Measurements from ENCODE around the gene CIITA.
"Not testable (repeated sequence)": the region's sequence is repeated elsewhere in the genome, so short reads cannot be mapped to it uniquely, and the experiment has no call there.

Gene CIITA

GRCh38 chr16:10964891-10965326 is 87.9 kb downstream of the CIITA start:
- H3K4me1 Mint-ChIP-seq: peaks cover 24% of the 10 kb centered on the region

GRCh38 chr16:10965440-10966061 is 88.5 kb downstream of the CIITA start:
- peaks cover 11% of the 10 kb centered on the region for H3K36me3 Mint-ChIP-seq
- no peak overlapping the region for H3K4me3 Mint-ChIP-seq
- H3K27ac Mint-ChIP-seq: peak overlapping the region; percentile 87
- peaks cover 24% of the 10 kb centered on the region for H3K4me1 Mint-ChIP-seq
- no peaks in the 10 kb centered on the region for H3K9me3 Mint-ChIP-seq
- H3K27me3 Mint-ChIP-seq: no peaks in the 10 kb centered on the region

More at GRCh38 chr16:10964891-10965326, 87.9 kb downstream of the CIITA start:
- Mint-ChIP-seq H3K27me3 (no peaks in the 10 kb centered on the region), H3K9me3 (no peaks in the 10 kb centered on the region), H3K27ac (no peak overlapping the region), H3K36me3 (peaks cover 11% of the 10 kb centered on the region), H3K4me3 (no peak overlapping the region)

GRCh38 chr16:10966129-10966528 is 89.1 kb downstream of the CIITA start:
- H3K27me3 Mint-ChIP-seq: no peaks in the 10 kb centered on the region
- no peaks in the 10 kb centered on the region for H3K9me3 Mint-ChIP-seq
- peak overlapping the region; percentile 3 for H3K4me3 Mint-ChIP-seq
- H3K4me1 Mint-ChIP-seq: peaks cover 24% of the 10 kb centered on the region
- H3K36me3 Mint-ChIP-seq: peaks cover 11% of the 10 kb centered on the region
- peak overlapping the region; percentile 87 for H3K27ac Mint-ChIP-seq

GRCh38 chr16:10966559-10966958 is 89.6 kb downstream of the CIITA start:
- H3K27me3 Mint-ChIP-seq, H3K9me3 Mint-ChIP-seq: not testable (repeated sequence)
- Mint-ChIP-seq H3K36me3 (peaks cover 14% of the 10 kb centered on the region), H3K27ac (peak overlapping the region; percentile 87), H3K4me3 (peak overlapping the region; percentile 3), H3K4me1 (peaks cover 24% of the 10 kb centered on the region)

- Mint-ChIP-seq H3K36me3 (peaks cover 13% of the 10 kb centered on the region), H3K4me1 (peaks cover 34% of the 10 kb centered on the region), H3K27me3 (no peaks in the 10 kb centered on the region), H3K27ac (no peak overlapping the region), H3K9me3 (no peaks in the 10 kb centered on the region), H3K4me3 (no peak overlapping the region)
These were observed 91.0 kb downstream of the CIITA start for GRCh38 chr16:10967986-10968385.

- H3K36me3 Mint-ChIP-seq: peaks cover 16% of the 10 kb centered on the region
- peak overlapping the region; percentile 46 for H3K27ac Mint-ChIP-seq
- H3K4me1 Mint-ChIP-seq: peaks cover 38% of the 10 kb centered on the region
- H3K4me3 Mint-ChIP-seq: no peak overlapping the region
- H3K9me3 Mint-ChIP-seq: no peaks in the 10 kb centered on the region
- no peaks in the 10 kb centered on the region for H3K27me3 Mint-ChIP-seq
These were observed 91.5 kb downstream of the CIITA start for GRCh38 chr16:10968498-10968897.

- Mint-ChIP-seq H3K9me3 (no peaks in the 10 kb centered on the region), H3K27ac (no peak overlapping the region), H3K27me3 (no peaks in the 10 kb centered on the region), H3K4me3 (no peak overlapping the region), H3K4me1 (peaks cover 29% of the 10 kb centered on the region), H3K36me3 (peaks cover 16% of the 10 kb centered on the region)
These were observed 92.6 kb downstream of the CIITA start for GRCh38 chr16:10969615-10970014.

GRCh38 chr16:10970065-10970464 is 93.1 kb downstream of the CIITA start:
- Mint-ChIP-seq H3K4me1 (peaks cover 29% of the 10 kb centered on the region), H3K27ac (peak overlapping the region; percentile 23), H3K27me3 (no peaks in the 10 kb centered on the region), H3K9me3 (no peaks in the 10 kb centered on the region), H3K36me3 (peaks cover 16% of the 10 kb centered on the region), H3K4me3 (no peak overlapping the region)

- Mint-ChIP-seq H3K9me3 (no peaks in the 10 kb centered on the region), H3K27ac (no peak overlapping the region), H3K4me1 (peaks cover 20% of the 10 kb centered on the region), H3K36me3 (peaks cover 10% of the 10 kb centered on the region), H3K27me3 (no peaks in the 10 kb centered on the region), H3K4me3 (no peak overlapping the region)
These were observed 94.6 kb downstream of the CIITA start for GRCh38 chr16:10971560-10971961.

GRCh38 chr16:10972108-10972818 is 95.3 kb downstream of the CIITA start:
- no peaks in the 10 kb centered on the region for H3K9me3 Mint-ChIP-seq
- no peak overlapping the region for H3K4me3 Mint-ChIP-seq
- peaks cover 17% of the 10 kb centered on the region for H3K4me1 Mint-ChIP-seq
- no peaks in the 10 kb centered on the region for H3K27me3 Mint-ChIP-seq
- peaks cover 10% of the 10 kb centered on the region for H3K36me3 Mint-ChIP-seq
- no peak overlapping the region for H3K27ac Mint-ChIP-seq

- Mint-ChIP-seq H3K27me3 (no peaks in the 10 kb centered on the region), H3K27ac (no peak overlapping the region), H3K9me3 (no peaks in the 10 kb centered on the region), H3K4me3 (no peak overlapping the region), H3K36me3 (peaks cover 12% of the 10 kb centered on the region), H3K4me1 (peaks cover 24% of the 10 kb centered on the region)
These were observed 95.9 kb downstream of the CIITA start for GRCh38 chr16:10972819-10973464.

- H3K4me3 Mint-ChIP-seq: no peak overlapping the region
- H3K9me3 Mint-ChIP-seq: no peaks in the 10 kb centered on the region
- H3K27me3 Mint-ChIP-seq: no peaks in the 10 kb centered on the region
- no peak overlapping the region for H3K27ac Mint-ChIP-seq
- H3K36me3 Mint-ChIP-seq: peaks cover 10% of the 10 kb centered on the region
- peaks cover 24% of the 10 kb centered on the region for H3K4me1 Mint-ChIP-seq
These were observed 99.6 kb downstream of the CIITA start for GRCh38 chr16:10976634-10977033.

GRCh38 chr16:10978124-10978523 is 101.1 kb downstream of the CIITA start:
- H3K27ac Mint-ChIP-seq: no peak overlapping the region
- no peaks in the 10 kb centered on the region for H3K9me3 Mint-ChIP-seq
- H3K27me3 Mint-ChIP-seq: no peaks in the 10 kb centered on the region
- peaks cover 6% of the 10 kb centered on the region for H3K36me3 Mint-ChIP-seq
- peaks cover 12% of the 10 kb centered on the region for H3K4me1 Mint-ChIP-seq
- no peak overlapping the region for H3K4me3 Mint-ChIP-seq

GRCh38 chr16:10978871-10979446 is 102.0 kb downstream of the CIITA start:
- Mint-ChIP-seq H3K27ac (no peak overlapping the region), H3K27me3 (no peaks in the 10 kb centered on the region), H3K9me3 (no peaks in the 10 kb centered on the region), H3K36me3 (peaks cover 4% of the 10 kb centered on the region), H3K4me3 (no peak overlapping the region), H3K4me1 (peaks cover 10% of the 10 kb centered on the region)

- H3K4me1 Mint-ChIP-seq: peaks cover 16% of the 10 kb centered on the region
- H3K27me3 Mint-ChIP-seq: no peaks in the 10 kb centered on the region
- H3K9me3 Mint-ChIP-seq: no peaks in the 10 kb centered on the region
- peaks cover 8% of the 10 kb centered on the region for H3K36me3 Mint-ChIP-seq
- H3K4me3 Mint-ChIP-seq: no peak overlapping the region
- H3K27ac Mint-ChIP-seq: no peak overlapping the region
These were observed 103.0 kb downstream of the CIITA start for GRCh38 chr16:10979717-10980601.

Data from activated naive CD4-positive, alpha-beta T cell treated with anti-CD3 and anti-CD28 coated beads, Interleukin-2, amount 50 U/mL, for 24 hours (primary cell).